OCI-LY1 (cell line): ENCODE results near the gene FTL.

Experiments used
- H2AFZ ChIP-seq: fragments of 200-600 bp; sonication (generic), shearing (Covaris generic); 2 replicates; pipeline ENCODE4 v1.6.0; 2014; ENCODE audit warnings: antibody characterized with exemption, mild to moderate bottlenecking, low read length
- H3F3A ChIP-seq: fragments of 200-600 bp; sonication (generic), shearing (Covaris generic); 2 replicates; pipeline ENCODE4 v1.6.0; 2014; ENCODE audit warnings: mild to moderate bottlenecking, antibody characterized with exemption, low read length, moderate library complexity; ENCODE audit not compliant: insufficient read depth
- H3K27ac ChIP-seq: fragments of 200-600 bp; sonication (generic); 2 replicates; pipeline ENCODE4 v1.5.1; 2014; ENCODE audit warnings: low read length, mixed run types, mild to moderate bottlenecking, low read depth; ENCODE audit not compliant: poor library complexity, severe bottlenecking
- H3K27me3 ChIP-seq: fragments of 200-600 bp; sonication (generic); 2 replicates; pipeline ENCODE4 v1.6.0; 2014; ENCODE audit warnings: antibody characterized with exemption, mild to moderate bottlenecking, low read length, moderate library complexity; ENCODE audit not compliant: insufficient read depth
- H3K36me3 ChIP-seq: fragments of 200-600 bp; sonication (generic); 2 replicates; pipeline ENCODE4 v1.6.1; 2014; ENCODE audit warnings: mild to moderate bottlenecking, antibody characterized with exemption, low read length, moderate library complexity, mixed read lengths; ENCODE audit not compliant: insufficient read depth
- H3K4me1 ChIP-seq: fragments of 200-600 bp; sonication (generic); 2 replicates; pipeline ENCODE4 v1.5.1; 2014; ENCODE audit warnings: mild to moderate bottlenecking, low read length, moderate library complexity; ENCODE audit not compliant: insufficient read depth, severe bottlenecking
- H3K4me2 ChIP-seq: fragments of 200-600 bp; sonication (generic), shearing (Covaris generic); 2 replicates; pipeline ENCODE4 v1.6.1; 2014; ENCODE audit warnings: low read length
- H3K4me3 ChIP-seq: fragments of 200-600 bp; sonication (generic); 2 replicates; pipeline ENCODE4 v1.5.1; 2014; ENCODE audit warnings: low read length, low read depth, mild to moderate bottlenecking, mixed read lengths; ENCODE audit not compliant: poor library complexity, severe bottlenecking
- H3K79me2 ChIP-seq: fragments of 200-600 bp; shearing (Covaris generic); 2 replicates; pipeline ENCODE4 v1.6.1; 2016; ENCODE audit warnings: mixed run types, low read length, mixed read lengths; ENCODE audit not compliant: insufficient read depth
- H3K9ac ChIP-seq: fragments of 200-600 bp; sonication (generic), shearing (Covaris generic); 2 replicates; pipeline ENCODE4 v1.6.1; 2014; ENCODE audit warnings: mild to moderate bottlenecking, low read length, mixed read lengths
- H3K9me2 ChIP-seq: fragments of 200-600 bp; sonication (generic), shearing (Covaris generic); 2 replicates; pipeline ENCODE4 v1.6.1; 2014; ENCODE audit warnings: low read depth, mild to moderate bottlenecking, low read length, mixed read lengths
- H3K9me3 ChIP-seq: fragments of 200-600 bp; shearing (Covaris generic); 2 replicates; pipeline ENCODE4 v1.6.1; 2014; ENCODE audit warnings: low read length, mixed read lengths
- H4K20me1 ChIP-seq: fragments of 200-600 bp; sonication (generic), shearing (Covaris generic); 2 replicates; pipeline ENCODE4 v1.6.0; 2016; ENCODE audit warnings: mild to moderate bottlenecking, low read length; ENCODE audit not compliant: insufficient read depth
- CTCF ChIP-seq: fragments of 200-600 bp; sonication (generic), shearing (Covaris generic); IDR thresholded peaks from 2 replicates; pipeline ENCODE4 v1.5.1; 2017; ENCODE audit warnings: mild to moderate bottlenecking, antibody characterized with exemption, low read length, moderate library complexity, mixed read lengths
- EZH2 ChIP-seq: fragments of 200-600 bp; sonication (generic), shearing (Covaris generic); IDR thresholded peaks from 2 replicates; pipeline ENCODE4 v1.8.0; 2017; ENCODE audit warnings: borderline replicate concordance, mixed run types, mild to moderate bottlenecking, antibody characterized with exemption, low read length, moderate library complexity, mixed read lengths

FTL gene

GRCh38 chr19:49014123-49014869 lies 49.2 kb downstream of the FTL start:
- peaks cover 65% of the 10 kb centered on the region for H3K36me3 ChIP-seq

GRCh38 chr19:49014870-49015255 lies 49.8 kb downstream of the FTL start:
- no peaks in the 10 kb centered on the region for H3K9me2 ChIP-seq
- no peak overlapping the region for H3K9ac ChIP-seq
- H3K4me3 ChIP-seq: no peak overlapping the region
- no peak overlapping the region for H3K27ac ChIP-seq
- TF ChIP-seq EZH2 (no peak), CTCF (no peak)
- H3K27me3 ChIP-seq: no peaks in the 10 kb centered on the region
- H3K79me2 ChIP-seq: no peaks in the 10 kb centered on the region
- peaks cover 27% of the 10 kb centered on the region for H3K4me1 ChIP-seq
- no peak overlapping the region for H2AFZ ChIP-seq
- H4K20me1 ChIP-seq: no peaks in the 10 kb centered on the region
- H3K36me3 ChIP-seq: peaks cover 60% of the 10 kb centered on the region
- H3K4me2 ChIP-seq: no peak overlapping the region
- no peaks in the 10 kb centered on the region for H3F3A ChIP-seq
- H3K9me3 ChIP-seq: no peaks in the 10 kb centered on the region

More at GRCh38 chr19:49014123-49014869, 49.2 kb downstream of the FTL start:
- peaks cover 22% of the 10 kb centered on the region for H3K4me1 ChIP-seq
- H4K20me1 ChIP-seq: no peaks in the 10 kb centered on the region
- H3K79me2 ChIP-seq: no peaks in the 10 kb centered on the region
- H3F3A ChIP-seq: no peaks in the 10 kb centered on the region
- H3K9ac ChIP-seq: no peak overlapping the region
- H3K4me2 ChIP-seq: no peak overlapping the region
- H3K9me3 ChIP-seq: no peaks in the 10 kb centered on the region
- no peaks in the 10 kb centered on the region for H3K9me2 ChIP-seq
- no peak for TF ChIP-seq EZH2
- no peak for TF ChIP-seq CTCF
- H2AFZ ChIP-seq: no peak overlapping the region
- no peaks in the 10 kb centered on the region for H3K27me3 ChIP-seq
- no peak overlapping the region for H3K27ac ChIP-seq
- H3K4me3 ChIP-seq: no peak overlapping the region

- Histone ChIP-seq H3K27ac (no peak overlapping the region), H3K9me3 (no peaks in the 10 kb centered on the region), H2AFZ (no peak overlapping the region), H3K79me2 (no peaks in the 10 kb centered on the region), H3K9me2 (no peaks in the 10 kb centered on the region), H3K4me3 (no peak overlapping the region), H4K20me1 (no peaks in the 10 kb centered on the region), H3K9ac (no peak overlapping the region), H3K4me1 (peaks cover 41% of the 10 kb centered on the region), H3K4me2 (no peak overlapping the region), H3K27me3 (no peaks in the 10 kb centered on the region), H3F3A (no peaks in the 10 kb centered on the region), H3K36me3 (peaks cover 46% of the 10 kb centered on the region)
- TF ChIP-seq CTCF: no peak
- TF ChIP-seq EZH2: no peak
Observed at GRCh38 chr19:49016067-49016839, 51.1 kb downstream of the FTL start.
